Sciatic nerve (tissue), 2 donors: ENCODE measurements around the gene SYPL1. TPM values are rescaled to one million over a fixed set of nuclear protein-coding genes. Genes with fewer than 3 reads are reported as not detected.

Source experiments
- ATAC-seq: fragments of 200-7000 bp; cut with Tn5 transposase; one replicate; pipeline ENCODE4 v1.9.1; 2020; ENCODE audit warnings: mild to moderate bottlenecking, moderate library complexity
- DNase-seq: peaks from one replicate; pipeline ENCODE4 v3.0.0-alpha.2; 2020; ENCODE audit warnings: low spot score
- intact Hi-C: fragments of 100-400 bp; cut with DNase I; formaldehyde crosslinking; loops from one replicate; pipeline ENCODE4 v1.14.2; 2022
- total RNA-seq: library from RNA; stranded (reverse); fragmentation: NEBNext Ultra II Directional; extraction: Animal tissue kit (Norgen Biotek cat#: 25700); gene quantifications from one replicate; pipeline ENCODE4 v1.2.1, GENCODE V29; 2021
- donor health status: DM: no; HTN: no; CAD: no.
- donor health status: DM: no; HTN: no; CAD: no.

SYPL1 gene
- total RNA-seq, 1 donor from 2014 or later, result 83.5 TPM

GRCh38 chr7:106059556-106059955 lies 52.6 kb downstream of the SYPL1 start:
- intact Hi-C loops, result loop anchor here (5.0 kb wide), 1 partner anchor 93 kb away; no protein-coding TSS in a partner anchor
- ATAC-seq, result no peak
- no peak for DNase-seq

GRCh38 chr7:106058928-106059324 lies 53.2 kb downstream of the SYPL1 start:
- ATAC-seq (no peak), DNase-seq (no peak)
- intact Hi-C loops, result loop anchor here (5.0 kb wide), 1 partner anchor 93 kb away; no protein-coding TSS in a partner anchor

DNA sequence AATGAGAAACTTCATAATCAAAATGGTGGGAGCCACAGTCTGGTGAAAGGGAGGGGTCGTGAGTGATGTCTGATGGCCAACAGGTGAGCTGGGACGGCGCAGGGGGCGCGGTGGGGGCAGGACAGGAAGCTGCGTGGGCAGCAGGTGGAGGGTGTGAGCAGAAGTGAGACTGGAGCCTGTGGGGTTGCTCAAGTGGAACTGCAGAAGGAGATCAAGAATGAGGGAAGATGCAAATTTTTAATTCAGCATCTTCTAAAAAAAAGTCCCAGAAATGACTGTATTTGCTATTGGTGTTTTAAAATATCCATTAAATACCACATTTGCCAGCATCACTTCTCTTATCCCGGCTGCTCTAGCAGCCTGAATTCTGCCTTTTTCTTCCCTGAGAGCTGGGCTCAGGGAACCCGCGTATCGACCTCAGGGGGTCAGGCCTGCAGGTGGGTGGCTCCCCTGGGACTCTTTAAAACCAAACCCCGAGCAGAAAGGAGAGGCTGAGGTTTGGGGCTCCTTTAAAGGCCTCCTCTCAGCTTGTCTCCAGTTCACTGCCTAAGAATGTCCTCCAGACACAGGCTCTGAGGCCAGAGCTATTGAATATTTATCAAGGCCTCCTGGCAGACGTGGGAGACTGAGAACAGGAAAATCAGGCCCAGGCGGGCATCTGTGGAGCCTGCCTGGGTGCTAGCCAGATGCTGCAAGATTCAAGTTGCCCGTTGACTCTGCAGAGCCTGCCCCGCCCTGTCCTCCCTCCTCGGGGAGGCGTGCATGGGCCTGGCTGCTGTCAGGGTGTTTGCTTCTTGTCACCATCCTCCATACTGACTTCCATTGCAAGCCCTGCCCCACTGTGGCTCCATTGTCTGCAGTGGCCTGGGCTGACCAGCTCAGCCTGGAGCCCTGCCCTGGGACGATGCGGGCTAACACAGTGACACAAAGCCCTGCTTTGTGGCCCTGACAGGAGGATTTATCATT lies 53.9 kb downstream of the SYPL1 start:
- intact Hi-C loops, result loop anchor here (5.0 kb wide), 1 partner anchor 94 kb away; no protein-coding TSS in a partner anchor
- ATAC-seq, result peak; percentile 74
- DNase-seq, result peak; percentile 71

DNA sequence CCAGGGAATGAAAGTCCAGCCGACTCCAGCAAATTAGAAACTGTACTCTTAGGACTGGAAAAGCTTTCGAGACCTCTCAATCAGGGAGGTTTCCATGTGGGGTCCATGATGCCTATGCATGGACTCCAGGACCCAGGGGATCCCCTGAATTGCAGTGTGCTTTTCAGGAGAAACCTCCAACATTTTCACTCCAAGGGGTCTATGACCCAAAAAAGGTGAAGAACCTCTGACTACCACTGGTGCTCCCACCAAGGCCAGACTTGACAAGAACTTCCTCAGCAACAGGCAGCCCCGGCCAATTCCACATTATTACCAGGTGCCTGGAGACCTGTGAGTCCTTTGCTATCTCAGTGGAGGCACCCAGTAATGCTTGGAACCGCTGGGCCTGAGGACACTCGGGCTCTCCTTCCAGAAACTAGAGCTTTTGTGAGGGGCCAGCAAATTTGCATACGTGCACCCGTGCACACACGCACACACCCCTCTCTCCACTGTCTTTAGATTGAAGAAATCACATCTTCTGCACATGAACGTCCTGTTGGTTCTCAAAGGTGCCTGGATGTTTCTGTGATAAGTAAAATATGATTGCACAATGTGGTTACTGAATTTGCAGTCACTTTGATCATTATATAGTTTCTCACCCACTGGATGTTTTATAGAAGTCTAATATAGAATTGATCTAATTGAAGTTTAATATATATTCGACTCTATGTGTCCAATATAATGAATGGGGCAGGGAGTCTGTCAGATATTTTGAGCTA lies 54.7 kb downstream of the SYPL1 start:
- ATAC-seq, result no peak
- intact Hi-C loops, result loop anchor here (5.0 kb wide), 1 partner anchor 95 kb away; no protein-coding TSS in a partner anchor
- no peak for DNase-seq

DNA sequence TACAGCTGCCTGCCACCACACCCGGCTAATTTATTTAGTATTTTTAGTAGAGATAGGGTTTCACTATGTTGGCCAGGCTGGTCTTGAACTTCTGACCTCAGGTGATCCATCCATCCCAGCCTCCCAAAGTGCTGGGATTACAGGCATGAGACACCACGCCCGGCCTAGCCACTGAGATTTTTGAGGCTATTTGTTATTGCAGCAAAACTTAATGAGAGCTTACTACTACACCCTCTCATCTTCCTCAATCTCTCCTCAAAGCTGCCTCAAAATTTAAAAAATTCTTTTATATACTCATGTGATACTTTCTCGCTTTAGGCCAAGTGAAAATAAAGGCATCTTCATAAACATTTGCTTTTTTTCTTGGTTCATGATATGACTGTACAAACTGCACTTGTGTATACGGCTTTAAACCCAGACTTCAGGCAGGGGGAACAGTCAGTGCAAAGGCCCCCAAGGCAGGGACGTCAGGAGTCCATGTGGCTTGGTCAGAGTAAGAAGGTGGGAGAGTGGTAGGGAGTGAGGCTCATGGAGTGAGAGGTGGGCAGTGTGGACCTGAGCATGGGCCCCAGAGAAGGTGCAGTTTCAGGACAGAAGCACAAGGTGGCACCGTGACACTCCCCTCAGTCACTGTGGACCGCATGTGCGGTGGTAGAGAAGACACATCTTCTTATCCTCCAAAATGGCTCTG lies 55.5 kb downstream of the SYPL1 start:
- intact Hi-C loops, result loop anchor here (5.0 kb wide), 1 partner anchor 96 kb away; no protein-coding TSS in a partner anchor
- DNase-seq (peak; percentile 77), ATAC-seq (peak; percentile 89)

GRCh38 chr7:106054971-106055532 lies 57.1 kb downstream of the SYPL1 start:
- intact Hi-C loops, result loop anchor here (5.0 kb wide), 1 partner anchor 97 kb away; no protein-coding TSS in a partner anchor
- no peak for DNase-seq
- ATAC-seq, result no peak

DNA sequence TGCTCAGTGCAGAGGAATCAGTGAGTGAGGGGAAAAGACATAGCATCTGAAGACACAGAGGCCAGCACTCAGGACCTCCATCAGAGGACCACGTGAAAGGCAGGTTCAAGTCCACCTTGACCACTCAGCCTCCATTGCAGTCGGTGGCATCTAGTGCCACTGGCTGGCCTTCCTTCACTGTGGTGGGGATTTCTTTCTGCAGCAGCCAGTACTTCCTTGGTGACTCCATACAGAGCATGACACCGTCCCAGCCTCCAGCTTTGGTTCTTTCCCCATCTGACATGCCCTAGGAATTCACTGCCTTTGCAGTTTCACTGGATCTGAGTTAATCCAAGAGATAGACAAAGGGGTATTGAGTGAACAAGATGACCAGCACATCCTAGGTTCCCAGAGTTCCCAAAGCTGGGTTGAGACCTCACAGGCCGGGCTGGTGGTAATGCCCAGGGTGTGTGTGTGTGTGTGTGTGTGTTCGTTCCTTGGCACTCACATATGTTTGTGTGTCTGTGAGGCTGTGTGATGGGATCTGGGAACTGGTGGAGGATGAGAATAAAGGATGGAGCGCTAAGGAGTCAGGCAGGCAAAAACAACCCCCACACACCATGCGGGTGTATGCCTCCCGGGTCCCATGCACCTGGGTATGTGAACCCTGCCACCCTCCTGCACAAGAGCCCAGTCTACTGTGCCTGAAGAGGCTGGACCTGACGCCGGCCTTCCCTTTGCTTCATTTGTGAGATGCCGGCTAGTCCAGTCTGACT lies 57.8 kb downstream of the SYPL1 start:
- DNase-seq (peak; percentile 37), ATAC-seq (no peak)
- intact Hi-C loops, result no loop called here

DNA sequence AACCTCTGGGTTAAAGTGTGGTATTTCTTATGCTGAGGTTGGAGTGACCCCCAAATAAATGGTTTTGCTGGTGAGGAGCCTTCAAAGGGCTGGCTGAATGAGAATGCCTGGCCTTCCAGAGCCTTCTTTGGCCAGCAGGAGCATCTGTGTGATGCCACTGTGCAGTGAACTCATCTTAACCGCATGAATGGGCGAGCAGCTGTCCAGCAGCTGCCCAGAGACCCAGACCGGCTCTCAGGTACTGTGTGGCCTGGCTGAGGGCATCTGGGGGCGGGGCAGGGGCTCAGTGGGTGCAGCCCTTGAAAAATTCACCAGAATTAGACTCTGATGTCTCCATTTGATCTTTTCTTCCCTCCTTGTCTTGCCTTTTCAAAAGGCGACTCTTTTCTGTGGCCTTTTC lies 59.0 kb downstream of the SYPL1 start:
- ATAC-seq (no peak), DNase-seq (peak; percentile 30)
- intact Hi-C loops, result no loop called here

- no peak for ATAC-seq
- intact Hi-C loops, result no loop called here
- no peak for DNase-seq
Observed at GRCh38 chr7:106052681-106053080, 59.4 kb downstream of the SYPL1 start.

GRCh38 chr7:106050746-106051117 lies 61.4 kb downstream of the SYPL1 start:
- intact Hi-C loops, result no loop called here
- ATAC-seq (peak; percentile 72), DNase-seq (no peak)

DNA sequence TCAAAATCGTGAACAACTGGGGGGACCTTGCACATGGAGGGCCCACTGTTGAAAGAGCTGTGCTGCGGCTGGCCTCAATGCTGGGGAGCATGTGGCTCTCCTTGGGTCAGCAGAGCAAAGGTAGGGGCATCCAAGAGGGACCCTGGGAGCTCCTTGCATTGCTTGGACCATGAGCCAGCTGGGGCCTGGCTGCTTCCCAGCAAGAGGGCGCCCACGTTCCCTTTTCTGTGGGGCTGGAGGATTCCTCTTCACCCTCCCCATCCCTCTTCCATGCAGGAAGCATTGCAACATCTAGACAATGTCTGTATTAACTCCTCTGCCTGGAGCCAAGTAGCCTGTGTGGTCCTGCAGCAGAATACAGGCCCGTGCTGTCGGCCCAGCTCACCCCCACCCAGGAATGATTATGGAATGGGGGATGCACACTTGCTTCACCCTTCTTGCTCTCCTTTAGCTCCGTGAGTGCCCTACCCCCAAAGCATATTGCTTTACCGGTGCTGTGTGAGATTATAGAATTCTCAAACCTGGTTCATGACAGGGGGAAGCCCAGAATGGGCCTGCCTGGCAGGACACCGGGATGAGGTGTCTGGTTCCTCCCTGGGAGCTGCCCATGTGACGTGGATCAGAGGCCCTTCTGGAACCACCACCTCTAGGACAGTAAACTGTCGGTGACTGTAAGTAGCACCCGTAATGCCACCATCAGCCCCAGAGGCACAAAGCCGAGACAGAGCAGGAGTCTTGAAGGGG lies 61.9 kb downstream of the SYPL1 start:
- ATAC-seq, result peak; percentile 88
- intact Hi-C loops, result no loop called here
- DNase-seq, result peak; percentile 77

DNA sequence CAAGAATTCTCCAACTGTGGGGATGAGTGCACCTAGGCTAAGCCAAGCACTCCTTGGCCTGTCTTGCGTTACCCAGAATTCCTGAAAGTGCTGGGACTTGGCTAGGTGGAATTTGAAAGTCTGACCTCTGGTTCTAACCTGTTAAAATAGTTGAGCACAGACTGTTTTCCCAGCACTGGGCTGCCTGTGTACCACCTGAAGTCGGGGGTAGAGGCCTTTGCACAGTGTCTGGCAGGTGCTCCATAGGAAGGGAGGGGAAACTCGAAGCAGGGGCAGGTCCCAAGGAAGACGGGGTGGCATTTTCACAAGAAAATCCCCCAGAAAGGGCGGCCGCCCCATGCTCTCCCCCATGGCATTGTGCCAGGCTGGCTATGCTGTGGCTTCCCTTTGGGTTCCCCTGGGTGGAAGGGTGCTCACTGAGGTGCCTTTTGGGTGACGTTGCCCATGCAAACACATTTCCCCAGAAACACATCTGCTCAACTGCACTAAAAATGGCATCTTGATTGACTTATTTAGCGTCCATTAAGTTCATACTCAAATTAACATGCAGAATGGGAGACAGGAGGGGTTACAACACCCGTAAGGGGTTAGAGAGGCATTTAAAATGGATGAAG lies 62.9 kb downstream of the SYPL1 start:
- DNase-seq (no peak), ATAC-seq (no peak)
- intact Hi-C loops, result no loop called here

- ATAC-seq (no peak), DNase-seq (no peak)
- intact Hi-C loops, result no loop called here
Observed at GRCh38 chr7:106048706-106049020, 63.4 kb downstream of the SYPL1 start.

GRCh38 chr7:106047818-106048705 lies 64.0 kb downstream of the SYPL1 start:
- intact Hi-C loops, result no loop called here
- ATAC-seq (no peak), DNase-seq (no peak)

GRCh38 chr7:106047184-106047583 lies 64.9 kb downstream of the SYPL1 start:
- ATAC-seq (no peak), DNase-seq (no peak)
- intact Hi-C loops, result no loop called here

DNA sequence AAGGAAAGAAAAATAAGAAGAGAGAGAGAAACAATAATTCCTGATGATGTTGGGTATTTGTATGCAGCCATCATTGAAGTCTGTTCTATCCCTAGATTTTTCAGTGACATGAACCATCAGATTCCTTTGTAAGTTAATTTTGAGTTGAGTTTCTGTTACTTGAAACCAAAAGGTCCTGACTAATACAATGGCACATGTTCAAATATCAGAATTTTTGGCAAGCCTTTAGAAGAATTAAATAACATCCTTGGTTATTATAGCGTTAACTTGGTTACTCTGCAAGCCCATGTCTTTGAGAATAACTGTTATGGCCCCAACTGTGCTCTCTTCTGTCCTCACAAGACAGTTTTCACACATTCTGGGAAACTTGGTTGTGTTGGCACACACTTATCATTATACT lies 66.5 kb downstream of the SYPL1 start:
- ATAC-seq, result no peak
- no peak for DNase-seq
- intact Hi-C loops, result no loop called here
